CD4-positive, alpha-beta T cell treated with Interferon gamma for 1 hour (primary cell): ENCODE results near the gene SLC35F1.

Experiments
- DNase-seq: peaks from one replicate; pipeline ENCODE4 v3.0.0-alpha.2; 2020

Gene SLC35F1

GRCh38 chr6:118284736-118285360, 377.8 kb downstream of the SLC35F1 start:
- no peak for DNase-seq

GRCh38 chr6:118285791-118286190, 378.7 kb downstream of the SLC35F1 start:
- no peak for DNase-seq

- no peak for DNase-seq
Observed at GRCh38 chr6:118288355-118289124, 381.5 kb downstream of the SLC35F1 start.

- DNase-seq, result no peak
Observed at GRCh38 chr6:118292558-118292957, 385.5 kb downstream of the SLC35F1 start.

- no peak for DNase-seq
Observed at GRCh38 chr6:118294906-118295305, 387.8 kb downstream of the SLC35F1 start.

GRCh38 chr6:118295336-118295735, 388.3 kb downstream of the SLC35F1 start:
- no peak for DNase-seq

GRCh38 chr6:118296129-118296901, 389.3 kb downstream of the SLC35F1 start:
- DNase-seq, result no peak

GRCh38 chr6:118297821-118298220, 390.8 kb downstream of the SLC35F1 start:
- no peak for DNase-seq

- DNase-seq, result no peak
Observed at GRCh38 chr6:118298476-118299427, 391.7 kb downstream of the SLC35F1 start.

GRCh38 chr6:118299457-118299856, 392.4 kb downstream of the SLC35F1 start:
- DNase-seq, result no peak

- no peak for DNase-seq
Observed at GRCh38 chr6:118304321-118304720, 397.3 kb downstream of the SLC35F1 start.

- DNase-seq, result no peak
Observed at GRCh38 chr6:118305081-118305480, 398.0 kb downstream of the SLC35F1 start.

GRCh38 chr6:118306392-118307238, 399.6 kb downstream of the SLC35F1 start:
- no peak for DNase-seq

- DNase-seq, result no peak
Observed at GRCh38 chr6:118307581-118307980, 400.5 kb downstream of the SLC35F1 start.

GRCh38 chr6:118309337-118310093, 402.5 kb downstream of the SLC35F1 start:
- DNase-seq, result no peak

- DNase-seq, result no peak
Observed at GRCh38 chr6:118313208-118313607, 406.1 kb downstream of the SLC35F1 start.

GRCh38 chr6:118313762-118314161, 406.7 kb downstream of the SLC35F1 start:
- DNase-seq, result no peak

GRCh38 chr6:118316796-118317384, 409.8 kb downstream of the SLC35F1 start:
- DNase-seq, result no peak

GRCh38 chr6:118317581-118318563, 410.8 kb downstream of the SLC35F1 start:
- no peak for DNase-seq
